ENCODE results near the gene SELENOI. TPM values are rescaled to one million over a fixed set of nuclear protein-coding genes. Genes with fewer than 3 reads are reported as not detected.

SELENOI gene
- total and polyA plus RNA-seq, 2 of the 4 experiments (the other 2 are of a cell fraction) = 5.1 to 25.1 TPM

GRCh38 chr2:26422947-26423629 lies 77.1 kb downstream of the SELENOI start:
- Histone ChIP-seq H3K4me3 (ENCODE audit: insufficient read depth, low read depth, low read length) (no peak overlapping the region), H3K9ac (ENCODE audit: low read depth, low read length) (no peak overlapping the region), H2AK9ac (replicated peaks; ENCODE audit: low read depth, low read length, poor library complexity) (no peak overlapping the region), H3K18ac (ENCODE audit: low read depth, low read length) (no peak overlapping the region), H3K4ac (ENCODE audit: low read depth, low read length) (no peak overlapping the region), H3K9me3 (ENCODE audit: control insufficient read depth, insufficient read depth, low read length) (no peaks in the 10 kb centered on the region), H2BK15ac (ENCODE audit: low read depth, low read length) (no peak overlapping the region), H2AFZ (replicated peaks; ENCODE audit: low read length, poor library complexity) (no peak overlapping the region), H2AK5ac (ENCODE audit: low read depth, low read length) (no peak overlapping the region), H3K4me1 (ENCODE audit: control insufficient read depth, insufficient read depth, low read length) (no peaks in the 10 kb centered on the region), H3K56ac (ENCODE audit: extremely low read depth, insufficient read depth, low read length) (no peak overlapping the region), H4K8ac (ENCODE audit: low read depth in 2 of 2, low read length in 2 of 2) (no peak overlapping the region), H3K79me1 (ENCODE audit: low read depth in 1 of 2, low read length in 2 of 2) (no peaks in the 10 kb centered on the region), H3K27ac (ENCODE audit: insufficient read depth, low read length) (no peak overlapping the region), H2BK120ac (ENCODE audit: low read depth, low read length) (no peak overlapping the region), H2BK5ac (ENCODE audit: low read depth, low read length, poor library complexity, severe bottlenecking) (no peak overlapping the region), H3K36me3 (ENCODE audit: control insufficient read depth, insufficient read depth, low read length) (no peaks in the 10 kb centered on the region), H4K20me1 (ENCODE audit: insufficient read depth, low read length) (no peaks in the 10 kb centered on the region), H3K9me1 (ENCODE audit: insufficient read depth, low read length) (no peaks in the 10 kb centered on the region), H4K91ac (ENCODE audit: insufficient read depth, low read depth, low read length) (no peak overlapping the region), H3K14ac (replicated peaks; ENCODE audit: low read depth, low read length) (no peak overlapping the region), H3K4me2 (ENCODE audit: low read depth, low read length) (no peak overlapping the region), H2BK20ac (ENCODE audit: low read depth, low read length) (no peak overlapping the region), H3K23ac (ENCODE audit: low read depth, low read length) (no peak overlapping the region), H4K5ac (ENCODE audit: low read depth, low read length) (no peak overlapping the region), H3K27me3 (ENCODE audit: control insufficient read depth, insufficient read depth, low read length) (peaks cover 18% of the 10 kb centered on the region)
- no peak for TF ChIP-seq RFX5 (IDR thresholded peaks at IDR 0.05; ENCODE audit: low read depth, low read length)
- POLR2A ChIA-PET (ENCODE audit: unreplicated experiment) = no interaction called here
- intact Hi-C loops (cut with micrococcal nuclease) (no loop called here), in situ Hi-C loops (cut with MboI; ENCODE audit: low sequenced_read_pairs) (no loop called here), dilution Hi-C loops (cut with HindIII; ENCODE audit: low sequenced_read_pairs, unreplicated experiment) (no loop called here)
- WGBS, 2 experiments (ENCODE audit: extremely low coverage in 2 of 2, insufficient read length in 1 of 2) = 30% methylated on average over 2 of the region's 9 CpGs; no CpG with 5 or more reads in 1 of the 2 experiments
- DNase-seq = no peak
- BruUV-seq (replicated peaks) = no TSS peak
- no peak for ATAC-seq (ENCODE audit: low read depth)
- CTCF ChIA-PET = no interaction called here
